Adrenal gland (tissue), 5 donors: ENCODE results near the gene SLAMF8.
A peak's percentile ranks its signal among the peaks of the same experiment; 100 is the strongest.

Source experiments
- CTCF ChIP-seq, 6 experiments: fragments of 450-650 bp in 4 of 6; fragments of 200-600 bp in 2 of 6; sonication (generic) in 1 of 6; IDR thresholded peaks; 1 replicate in 5 of 6; 2 replicates in 1 of 6; pipeline versions ENCODE4 v1.5.1 to v1.8.0; 2016 to 2021; ENCODE audit warnings: antibody characterized with exemption in 6 of 6, mild to moderate bottlenecking in 2 of 6, moderate library complexity in 1 of 6
- POLR2A ChIP-seq, 2 donors: fragments of 450-650 bp; IDR thresholded peaks; one replicate each; pipeline ENCODE4 v1.6.1; 2017; ENCODE audit warnings: antibody characterized with exemption in 2 of 2, mild to moderate bottlenecking in 2 of 2, moderate library complexity in 1 of 2
- donor health status: DM: no; HTN: no; CAD: no.

GRCh38 chr1:159854116-159854692 lies 27.5 kb downstream of the SLAMF8 start:
- no peak for TF ChIP-seq POLR2A (IDR thresholded peaks at IDR 0.05)
- TF ChIP-seq CTCF (IDR thresholded peaks at IDR 0.05), result peak in 1 of 6 experiments; percentile 12
